ENCODE measurements around the gene DTNB. TPM values are rescaled to one million over a fixed set of nuclear protein-coding genes. Genes with fewer than 3 reads are reported as not detected.

Gene DTNB
- total and polyA plus RNA-seq, 10 of the 15 experiments (the other 5 are each of a cell fraction or from before 2014, with no cell fraction given) = 4.5 to 30.6 (median 11.9) TPM

DNA sequence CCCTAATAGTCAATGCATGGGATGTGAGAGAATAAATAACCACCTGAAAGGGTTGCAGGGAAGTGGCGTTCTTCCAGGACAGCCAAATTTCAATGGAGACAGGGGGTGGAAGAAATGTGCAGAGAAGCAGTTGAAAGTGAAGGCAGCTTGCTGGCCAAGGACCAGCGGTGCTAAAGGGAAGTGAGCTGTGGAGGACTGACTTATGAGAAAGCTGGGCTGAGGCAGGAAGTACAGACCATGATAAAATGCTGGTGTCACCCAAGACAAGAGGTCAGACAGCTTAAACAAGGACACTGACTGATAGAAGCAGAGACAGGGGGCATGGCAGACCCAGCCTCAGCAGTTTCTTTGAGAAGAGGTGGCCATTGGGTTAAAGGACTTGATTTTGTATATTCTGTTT, 106.7 kb downstream of the DTNB start (continued):
- TF ChIP-seq TBL1XR1 (IDR thresholded peaks at IDR 0.05; ENCODE audit: low read depth, low read length) = no peak
- TF ChIP-seq SREBF2 (IDR thresholded peaks at IDR 0.05; ENCODE audit: low read length) = no peak
- no peak for TF ChIP-seq FOXK2 (IDR thresholded peaks at IDR 0.05)
- TF ChIP-seq USF1 (IDR thresholded peaks at IDR 0.05; ENCODE audit: borderline replicate concordance, extremely low read length, insufficient read depth, low read depth, low read length) = no peak
- no peak for TF ChIP-seq BMI1 (IDR thresholded peaks at IDR 0.05; ENCODE audit: borderline replicate concordance)
- no peak; the same call in 1 of the 2 replicates for TF ChIP-seq POLR2A (IDR thresholded peaks at IDR 0.05; ENCODE audit: low read depth, low read length)
- TF ChIP-seq ZBTB40 (IDR thresholded peaks at IDR 0.05; ENCODE audit: borderline replicate concordance) = no peak
- TF ChIP-seq KLF5 (IDR thresholded peaks at IDR 0.05; ENCODE audit: partially characterized antibody) = no peak
- TF ChIP-seq MTA3 (IDR thresholded peaks at IDR 0.05; ENCODE audit: borderline replicate concordance, low read length) = no peak
- TF ChIP-seq NFIC (IDR thresholded peaks at IDR 0.05; ENCODE audit: low read depth, low read length) = 0 out of 2 replicates have a peak, but pooled peaks have one; percentile 3
- TF ChIP-seq EED (IDR thresholded peaks at IDR 0.05; ENCODE audit: low read depth) = peak; percentile 78
- no peak for TF ChIP-seq NFYA (IDR thresholded peaks at IDR 0.05; ENCODE audit: borderline replicate concordance, low read depth, low read length)
- TF ChIP-seq, protein P1, sequence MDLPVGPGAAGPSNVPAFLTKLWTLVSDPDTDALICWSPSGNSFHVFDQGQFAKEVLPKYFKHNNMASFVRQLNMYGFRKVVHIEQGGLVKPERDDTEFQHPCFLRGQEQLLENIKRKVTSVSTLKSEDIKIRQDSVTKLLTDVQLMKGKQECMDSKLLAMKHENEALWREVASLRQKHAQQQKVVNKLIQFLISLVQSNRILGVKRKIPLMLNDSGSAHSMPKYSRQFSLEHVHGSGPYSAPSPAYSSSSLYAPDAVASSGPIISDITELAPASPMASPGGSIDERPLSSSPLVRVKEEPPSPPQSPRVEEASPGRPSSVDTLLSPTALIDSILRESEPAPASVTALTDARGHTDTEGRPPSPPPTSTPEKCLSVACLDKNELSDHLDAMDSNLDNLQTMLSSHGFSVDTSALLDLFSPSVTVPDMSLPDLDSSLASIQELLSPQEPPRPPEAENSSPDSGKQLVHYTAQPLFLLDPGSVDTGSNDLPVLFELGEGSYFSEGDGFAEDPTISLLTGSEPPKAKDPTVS (IDR thresholded peaks at IDR 0.05; ENCODE audit: low read depth, low read length) = no peak
- no peak for TF ChIP-seq CHD4 (IDR thresholded peaks at IDR 0.05)
- no peak for TF ChIP-seq SMAD1 (IDR thresholded peaks at IDR 0.05; ENCODE audit: low read depth, partially characterized antibody)
- TF ChIP-seq CBFB (IDR thresholded peaks at IDR 0.05; ENCODE audit: low read depth) = no peak
- TF ChIP-seq, protein P2, sequence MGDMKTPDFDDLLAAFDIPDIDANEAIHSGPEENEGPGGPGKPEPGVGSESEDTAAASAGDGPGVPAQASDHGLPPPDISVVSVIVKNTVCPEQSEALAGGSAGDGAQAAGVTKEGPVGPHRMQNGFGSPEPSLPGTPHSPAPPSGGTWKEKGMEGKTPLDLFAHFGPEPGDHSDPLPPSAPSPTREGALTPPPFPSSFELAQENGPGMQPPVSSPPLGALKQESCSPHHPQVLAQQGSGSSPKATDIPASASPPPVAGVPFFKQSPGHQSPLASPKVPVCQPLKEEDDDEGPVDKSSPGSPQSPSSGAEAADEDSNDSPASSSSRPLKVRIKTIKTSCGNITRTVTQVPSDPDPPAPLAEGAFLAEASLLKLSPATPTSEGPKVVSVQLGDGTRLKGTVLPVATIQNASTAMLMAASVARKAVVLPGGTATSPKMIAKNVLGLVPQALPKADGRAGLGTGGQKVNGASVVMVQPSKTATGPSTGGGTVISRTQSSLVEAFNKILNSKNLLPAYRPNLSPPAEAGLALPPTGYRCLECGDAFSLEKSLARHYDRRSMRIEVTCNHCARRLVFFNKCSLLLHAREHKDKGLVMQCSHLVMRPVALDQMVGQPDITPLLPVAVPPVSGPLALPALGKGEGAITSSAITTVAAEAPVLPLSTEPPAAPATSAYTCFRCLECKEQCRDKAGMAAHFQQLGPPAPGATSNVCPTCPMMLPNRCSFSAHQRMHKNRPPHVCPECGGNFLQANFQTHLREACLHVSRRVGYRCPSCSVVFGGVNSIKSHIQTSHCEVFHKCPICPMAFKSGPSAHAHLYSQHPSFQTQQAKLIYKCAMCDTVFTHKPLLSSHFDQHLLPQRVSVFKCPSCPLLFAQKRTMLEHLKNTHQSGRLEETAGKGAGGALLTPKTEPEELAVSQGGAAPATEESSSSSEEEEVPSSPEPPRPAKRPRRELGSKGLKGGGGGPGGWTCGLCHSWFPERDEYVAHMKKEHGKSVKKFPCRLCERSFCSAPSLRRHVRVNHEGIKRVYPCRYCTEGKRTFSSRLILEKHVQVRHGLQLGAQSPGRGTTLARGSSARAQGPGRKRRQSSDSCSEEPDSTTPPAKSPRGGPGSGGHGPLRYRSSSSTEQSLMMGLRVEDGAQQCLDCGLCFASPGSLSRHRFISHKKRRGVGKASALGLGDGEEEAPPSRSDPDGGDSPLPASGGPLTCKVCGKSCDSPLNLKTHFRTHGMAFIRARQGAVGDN (IDR thresholded peaks at IDR 0.05) = peak; percentile 73; the same call in 1 of the 2 replicates
- TF ChIP-seq TCF12 (IDR thresholded peaks at IDR 0.05; ENCODE audit: low read depth, low read length) = no peak
- no peak for TF ChIP-seq ZBTB33 (IDR thresholded peaks at IDR 0.05)
- TF ChIP-seq ZSCAN29 (IDR thresholded peaks at IDR 0.05) = no peak

Data from GM12878 (cell line).